GM12878 (cell line): ENCODE measurements around the gene SYNGR4. TPM values are rescaled to one million over a fixed set of nuclear protein-coding genes. Genes with fewer than 3 reads are reported as not detected.

Experiments used
- ATAC-seq: fragments of 200-7000 bp; cut with Tn5 transposase; 3 replicates; pipeline ENCODE4 v1.9.1; 2020; ENCODE audit warnings: mild to moderate bottlenecking, moderate library complexity
- BruUV-seq: library from RNA; stranded (reverse); fragments of 400-500 nt; replicated peaks from 2 replicates; lab custom pipeline; 2021; lab: Mats Ljungman, UMichigan
- CTCF ChIA-PET: fragments of 300-600 bp; sonication (Branson Sonifier 250); formaldehyde crosslinking; extraction: SDS; loops from one replicate; lab custom pipeline; 2021; ENCODE audit warnings: inconsistent platforms; lab: Yijun Ruan, JAX
- POLR2A ChIA-PET: fragments of 350-600 bp; formaldehyde crosslinking; extraction: SDS; loops from one replicate; lab custom pipeline; 2021; ENCODE audit warnings: inconsistent platforms; lab: Charles Lee
- RAD21 ChIA-PET: fragments of 300-600 bp; sonication (Branson Sonifier 250); formaldehyde crosslinking; loops from one replicate; lab custom pipeline; 2023; ENCODE audit warnings: antibody characterized with exemption; ENCODE audit not compliant: unreplicated experiment; lab: Charles Lee
- SMC1A ChIA-PET: fragments of 300-600 bp; sonication (Branson Sonifier 250); formaldehyde crosslinking; loops from one replicate; lab custom pipeline; 2023; ENCODE audit not compliant: unreplicated experiment, uncharacterized antibody; lab: Charles Lee
- DNase-seq: peaks from one replicate; pipeline ENCODE4 v3.0.0-alpha.2; 2011; ENCODE audit warnings: low read depth, low spot score
- FAIRE-seq: peaks from 3 replicates; lab custom pipeline; 2011; peaks lifted over from hg19 to GRCh38; lab: Jason Lieb, UNC
- H2AFZ ChIP-seq: 2 replicates; pipeline ENCODE4 v1.6.0; 2011; ENCODE audit warnings: low read depth, low read length, control low read depth; ENCODE audit not compliant: control insufficient read depth
- H3K27ac ChIP-seq: 2 replicates; pipeline ENCODE4 v1.5.1; 2011; ENCODE audit warnings: control low read depth; ENCODE audit not compliant: control insufficient read depth, insufficient read depth
- H3K27me3 ChIP-seq, 2 experiments: replicated peaks in 1 of 2; 2 replicates each; pipeline versions ENCODE4 v1.6.0 to v1.6.1; 2011; ENCODE audit warnings: low read length in 1 of 2; ENCODE audit not compliant: control insufficient read depth in 2 of 2, insufficient read depth in 2 of 2
- H3K36me3 ChIP-seq, 2 experiments: 2 replicates each; pipeline ENCODE4 v1.5.1; 2011; ENCODE audit warnings: low read length in 1 of 2; ENCODE audit not compliant: control insufficient read depth in 2 of 2, insufficient read depth in 2 of 2
- H3K4me1 ChIP-seq: 2 replicates; pipeline ENCODE4 v1.6.1; 2011; ENCODE audit warnings: mild to moderate bottlenecking, low read length, moderate library complexity, mixed read lengths; ENCODE audit not compliant: control insufficient read depth, insufficient read depth
- H3K4me2 ChIP-seq: 2 replicates; pipeline ENCODE4 v1.6.0; 2011; ENCODE audit warnings: control low read depth; ENCODE audit not compliant: control insufficient read depth, insufficient read depth
- H3K4me3 ChIP-seq: fragments of 200-600 bp; sonication (generic); 2 replicates; pipeline ENCODE4 v1.5.1; 2016
- H3K79me2 ChIP-seq: 2 replicates; pipeline ENCODE4 v1.6.0; 2011; ENCODE audit warnings: low read length; ENCODE audit not compliant: control insufficient read depth, insufficient read depth
- H3K9ac ChIP-seq: 2 replicates; pipeline ENCODE4 v1.8.0; 2011; ENCODE audit warnings: low read length, control low read depth, mixed read lengths; ENCODE audit not compliant: control insufficient read depth, insufficient read depth
- H3K9me3 ChIP-seq: replicated peaks from 3 replicates; pipeline ENCODE4 v1.5.1; 2011; ENCODE audit warnings: mild to moderate bottlenecking, low read length; ENCODE audit not compliant: control insufficient read depth, insufficient read depth
- H4K20me1 ChIP-seq: 2 replicates; pipeline ENCODE4 v1.6.0; 2011; ENCODE audit not compliant: control insufficient read depth, insufficient read depth
- CREM ChIP-seq: IDR thresholded peaks from 2 replicates; pipeline ENCODE4 v1.6.1; 2014; ENCODE audit warnings: antibody characterized with exemption, low read depth
- ETV6 ChIP-seq, 2 experiments: fragments of 450-650 bp in 1 of 2; IDR thresholded peaks in 1 of 2; conservative IDR thresholded peaks in 1 of 2; 2 replicates each; pipeline ENCODE4 v1.6.1; 2014; ENCODE audit warnings: antibody characterized with exemption in 1 of 2, borderline replicate concordance in 1 of 2, low read depth in 1 of 2, mild to moderate bottlenecking in 1 of 2, moderate library complexity in 1 of 2
- GATAD2B ChIP-seq: fragments of 450-650 bp; conservative IDR thresholded peaks from 2 replicates; pipeline ENCODE4 v1.6.1; 2017; ENCODE audit warnings: low read depth, mild to moderate bottlenecking, moderate library complexity
- KLF5 ChIP-seq: fragments of 450-650 bp; IDR thresholded peaks from 2 replicates; pipeline ENCODE4 v1.6.1; 2014; ENCODE audit warnings: mild to moderate bottlenecking; ENCODE audit not compliant: partially characterized antibody
- POLR2AphosphoS5 ChIP-seq: IDR thresholded peaks from 2 replicates; pipeline ENCODE4 v1.6.1; 2011; ENCODE audit warnings: mild to moderate bottlenecking, low read length, inconsistent platforms
- SIX5 ChIP-seq: IDR thresholded peaks from 2 replicates; pipeline ENCODE4 v1.6.1; 2011; ENCODE audit warnings: mild to moderate bottlenecking, low read depth, low read length, moderate library complexity; ENCODE audit not compliant: severe bottlenecking
- SRF ChIP-seq, 2 experiments: IDR thresholded peaks; 2 replicates each; pipeline ENCODE4 v1.6.1; 2011; ENCODE audit warnings: low read depth in 2 of 2, low read length in 2 of 2, mild to moderate bottlenecking in 1 of 2, moderate library complexity in 1 of 2
- ZNF24 ChIP-seq: fragments of 450-650 bp; IDR thresholded peaks from 2 replicates; pipeline ENCODE4 v1.6.1; 2017; ENCODE audit warnings: antibody characterized with exemption, mild to moderate bottlenecking
- WGBS: methylation state at CpG from one replicate; pipeline ENCODE4 v1.1.6; 2016; ENCODE audit warnings: low lambda C conversion rate; ENCODE audit not compliant: insufficient replicate concordance, insufficient coverage; ENCODE audit errors: missing lambda C conversion rate; 5-methylcytosine and 5-hydroxymethylcytosine counted together
- in situ Hi-C: fragments of 300-500 bp; cut with MboI; formaldehyde crosslinking; loops from 9 replicates; pipeline ENCODE4 v1.14.3; 2018; ENCODE audit warnings: mixed read lengths
- intact Hi-C: fragments of 100-400 bp; cut with micrococcal nuclease; formaldehyde crosslinking; loops from one replicate; pipeline ENCODE4 v1.14.2; 2022; ENCODE audit not compliant: unreplicated experiment
- polyA plus RNA-seq, 11 experiments: library from polyadenylated mRNA; depleted of rRNA in 4 of 11; unstranded in 6 of 11; stranded (reverse) in 5 of 11; fragments of >200 nt; fragmentation: Nextera tagmentation in 4 of 11; fragmentation: Illumina TruSeq in 1 of 11; extraction: Ambion mirVana in 4 of 11; extraction: Trizol in 1 of 11; gene quantifications; 1 replicate in 1 of 11; 2 replicates in 10 of 11; pipeline versions ENCODE4 v1.2.1 to v1.2.3, GENCODE V29; 2011 to 2016; ENCODE audit warnings: inconsistent platforms in 2 of 11, missing spikeins in 2 of 11, low read depth in 1 of 11
- total RNA-seq, 4 experiments: library from RNA; depleted of rRNA in 3 of 4; stranded (reverse); fragments of >200 nt in 3 of 4; fragmentation: Illumina TruSeq in 1 of 4; extraction: Trizol in 1 of 4; gene quantifications; 2 replicates each; pipeline versions ENCODE4 v1.2.1 to v1.2.3, GENCODE V29; 2013 to 2021
- TF ChIP-seq, protein P1 (sequence below): fragments of 450-650 bp; IDR thresholded peaks from 2 replicates; pipeline ENCODE4 v1.6.1; 2016; ENCODE audit warnings: mild to moderate bottlenecking, moderate library complexity, borderline replicate concordance
- TF ChIP-seq, protein P2 (sequence below): IDR thresholded peaks from 2 replicates; pipeline ENCODE4 v1.6.1; 2011; ENCODE audit warnings: borderline replicate concordance, low read depth, mild to moderate bottlenecking, moderate library complexity, low read length; ENCODE audit not compliant: insufficient read depth, poor library complexity, severe bottlenecking

SYNGR4 gene
- total and polyA plus RNA-seq, 10 of the 15 experiments (the other 5 are each of a cell fraction or from before 2014, with no cell fraction given): 0.08 to 0.72 (median 0.17) TPM; not detected in 6

DNA sequence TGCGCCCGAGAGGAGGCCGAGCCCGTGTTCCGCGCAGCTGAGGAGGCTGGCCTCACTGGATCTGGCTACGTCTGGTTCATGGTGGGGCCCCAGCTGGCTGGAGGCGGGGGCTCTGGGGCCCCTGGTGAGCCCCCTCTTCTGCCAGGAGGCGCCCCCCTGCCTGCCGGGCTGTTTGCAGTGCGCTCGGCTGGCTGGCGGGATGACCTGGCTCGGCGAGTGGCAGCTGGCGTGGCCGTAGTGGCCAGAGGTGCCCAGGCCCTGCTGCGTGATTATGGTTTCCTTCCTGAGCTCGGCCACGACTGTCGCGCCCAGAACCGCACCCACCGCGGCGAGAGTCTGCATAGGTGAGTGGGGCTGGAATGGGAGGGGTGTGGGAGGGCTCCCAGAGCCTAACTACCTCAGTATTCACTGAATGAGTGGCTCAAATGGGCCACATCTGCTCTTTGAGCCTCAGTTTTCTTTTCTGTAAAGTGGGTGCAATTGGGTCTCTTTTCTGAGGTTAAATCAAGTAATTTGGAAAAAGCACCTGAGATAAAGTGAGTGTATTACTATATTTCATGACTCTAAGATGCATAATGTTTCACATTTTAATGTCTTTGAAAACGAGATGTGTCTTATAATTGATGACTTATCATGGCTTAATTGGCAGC, 41.0 kb downstream of the SYNGR4 start:
- Histone ChIP-seq H3K27me3 (no peaks in the 10 kb centered on the region), H3K79me2 (no peaks in the 10 kb centered on the region), H3K4me1 (peaks cover 4% of the 10 kb centered on the region), H3K4me2 (no peak overlapping the region), H4K20me1 (no peaks in the 10 kb centered on the region), H3K27ac (no peak overlapping the region), H3K9ac (no peak overlapping the region), H3K36me3 (no peaks in the 10 kb centered on the region), H3K9me3 (no peaks in the 10 kb centered on the region), H2AFZ (no peak overlapping the region; the same call in 1 of the 2 replicates), H3K4me3 (no peak overlapping the region)
- POLR2A ChIA-PET: no interaction called here
- intact Hi-C loops: no loop called here
- WGBS: 74% methylated on average over 26 of the region's 27 CpGs
- in situ Hi-C loops: no loop called here
- SMC1A ChIA-PET: interaction anchor here (0.6 kb wide), 1 partner anchor 9 kb away, joined by 3 read pairs; no protein-coding TSS in a partner anchor
- ATAC-seq (no peak), DNase-seq (no peak), FAIRE-seq (no peak)
- CTCF ChIA-PET: interaction anchor here (0.8 to 2.1 kb wide), 4 partner anchors 14 to 83 kb away, joined by 3 to 12 read pairs (median 3); partner anchors contain the start of gene KDELR1
- BruUV-seq: no TSS peak
- RAD21 ChIA-PET: interaction anchor here (1.5 kb wide), 1 partner anchor 179 kb away, joined by 4 read pairs; no protein-coding TSS in a partner anchor
- no peak for TF ChIP-seq GATAD2B
- no peak for TF ChIP-seq SRF (IDR thresholded peaks at IDR 0.05; ENCODE audit: low read depth in 2 of 2, low read length in 2 of 2)
- TF ChIP-seq, protein P1, sequence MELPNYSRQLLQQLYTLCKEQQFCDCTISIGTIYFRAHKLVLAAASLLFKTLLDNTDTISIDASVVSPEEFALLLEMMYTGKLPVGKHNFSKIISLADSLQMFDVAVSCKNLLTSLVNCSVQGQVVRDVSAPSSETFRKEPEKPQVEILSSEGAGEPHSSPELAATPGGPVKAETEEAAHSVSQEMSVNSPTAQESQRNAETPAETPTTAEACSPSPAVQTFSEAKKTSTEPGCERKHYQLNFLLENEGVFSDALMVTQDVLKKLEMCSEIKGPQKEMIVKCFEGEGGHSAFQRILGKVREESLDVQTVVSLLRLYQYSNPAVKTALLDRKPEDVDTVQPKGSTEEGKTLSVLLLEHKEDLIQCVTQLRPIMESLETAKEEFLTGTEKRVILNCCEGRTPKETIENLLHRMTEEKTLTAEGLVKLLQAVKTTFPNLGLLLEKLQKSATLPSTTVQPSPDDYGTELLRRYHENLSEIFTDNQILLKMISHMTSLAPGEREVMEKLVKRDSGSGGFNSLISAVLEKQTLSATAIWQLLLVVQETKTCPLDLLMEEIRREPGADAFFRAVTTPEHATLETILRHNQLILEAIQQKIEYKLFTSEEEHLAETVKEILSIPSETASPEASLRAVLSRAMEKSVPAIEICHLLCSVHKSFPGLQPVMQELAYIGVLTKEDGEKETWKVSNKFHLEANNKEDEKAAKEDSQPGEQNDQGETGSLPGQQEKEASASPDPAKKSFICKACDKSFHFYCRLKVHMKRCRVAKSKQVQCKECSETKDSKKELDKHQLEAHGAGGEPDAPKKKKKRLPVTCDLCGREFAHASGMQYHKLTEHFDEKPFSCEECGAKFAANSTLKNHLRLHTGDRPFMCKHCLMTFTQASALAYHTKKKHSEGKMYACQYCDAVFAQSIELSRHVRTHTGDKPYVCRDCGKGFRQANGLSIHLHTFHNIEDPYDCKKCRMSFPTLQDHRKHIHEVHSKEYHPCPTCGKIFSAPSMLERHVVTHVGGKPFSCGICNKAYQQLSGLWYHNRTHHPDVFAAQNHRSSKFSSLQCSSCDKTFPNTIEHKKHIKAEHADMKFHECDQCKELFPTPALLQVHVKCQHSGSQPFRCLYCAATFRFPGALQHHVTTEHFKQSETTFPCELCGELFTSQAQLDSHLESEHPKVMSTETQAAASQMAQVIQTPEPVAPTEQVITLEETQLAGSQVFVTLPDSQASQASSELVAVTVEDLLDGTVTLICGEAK: no peak
- no peak for TF ChIP-seq ZNF24
- TF ChIP-seq KLF5: no peak
- TF ChIP-seq, protein P2, sequence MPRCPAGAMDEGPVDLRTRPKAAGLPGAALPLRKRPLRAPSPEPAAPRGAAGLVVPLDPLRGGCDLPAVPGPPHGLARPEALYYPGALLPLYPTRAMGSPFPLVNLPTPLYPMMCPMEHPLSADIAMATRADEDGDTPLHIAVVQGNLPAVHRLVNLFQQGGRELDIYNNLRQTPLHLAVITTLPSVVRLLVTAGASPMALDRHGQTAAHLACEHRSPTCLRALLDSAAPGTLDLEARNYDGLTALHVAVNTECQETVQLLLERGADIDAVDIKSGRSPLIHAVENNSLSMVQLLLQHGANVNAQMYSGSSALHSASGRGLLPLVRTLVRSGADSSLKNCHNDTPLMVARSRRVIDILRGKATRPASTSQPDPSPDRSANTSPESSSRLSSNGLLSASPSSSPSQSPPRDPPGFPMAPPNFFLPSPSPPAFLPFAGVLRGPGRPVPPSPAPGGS: no peak
- no peak for TF ChIP-seq POLR2AphosphoS5
- TF ChIP-seq SIX5: no peak
- TF ChIP-seq CREM: no peak
- TF ChIP-seq ETV6 (conservative IDR thresholded peaks at IDR 0.05 in 1 of 2, IDR thresholded peaks at IDR 0.05 in 1 of 2; ENCODE audit: borderline replicate concordance in 1 of 2, low read depth in 1 of 2): no peak
